HCT116 (cell line): ENCODE results near the gene SESN3. TPM values are rescaled to one million over a fixed set of nuclear protein-coding genes. Genes with fewer than 3 reads are reported as not detected.

Source experiments
- ATAC-seq: fragments of 200-7000 bp; cut with Tn5 transposase; 2 replicates; pipeline ENCODE4 v1.9.1; 2020; ENCODE audit warnings: mild to moderate bottlenecking, moderate library complexity
- BruUV-seq: library from RNA; stranded (reverse); fragments of 400-500 nt; replicated peaks from 2 replicates; lab custom pipeline; 2021; lab: Mats Ljungman, UMichigan
- CTCF ChIA-PET: fragments of 300-600 bp; sonication (Branson Sonifier 250); formaldehyde crosslinking; loops from one replicate; lab custom pipeline; 2021; ENCODE audit warnings: antibody characterized with exemption; lab: Charles Lee
- POLR2A ChIA-PET: fragments of 300-600, 350-600 bp; sonication (Branson Sonifier 250); formaldehyde crosslinking; loops from one replicate; lab custom pipeline; 2021; ENCODE audit warnings: antibody characterized with exemption; lab: Charles Lee
- RAD21 ChIA-PET, 2 experiments: fragments of 300-600 bp; sonication (Branson Sonifier 250); formaldehyde crosslinking; loops; one replicate each; lab custom pipeline; 2023; ENCODE audit warnings: low total read pairs in 2 of 2; ENCODE audit not compliant: uncharacterized antibody in 2 of 2, unreplicated experiment in 2 of 2, low non-redundant PET in 1 of 2; lab: Charles Lee
- DNase-seq: peaks from one replicate; pipeline ENCODE4 v3.0.0-alpha.2; 2010; ENCODE audit warnings: low read depth, low spot score
- H2AFZ ChIP-seq: fragments of 200-600 bp; shearing (Covaris generic), sonication (generic); 2 replicates; pipeline ENCODE4 v1.6.1; 2017; ENCODE audit warnings: low read depth, mixed run types, mixed read lengths, antibody characterized with exemption, low read length; ENCODE audit not compliant: poor library complexity, severe bottlenecking
- H3K27ac ChIP-seq: 2 replicates; pipeline ENCODE4 v1.5.1; 2012; ENCODE audit warnings: low read depth, low read length
- H3K27me3 ChIP-seq: fragments of 200-600 bp; sonication (generic); 2 replicates; pipeline ENCODE4 v1.6.1; 2016; ENCODE audit warnings: mixed run types, low read length, mixed read lengths; ENCODE audit not compliant: insufficient read depth
- H3K36me3 ChIP-seq, 2 experiments: fragments of 200-500 bp in 1 of 2; fragments of 200-600 bp in 1 of 2; sonication (Bioruptor generic) in 1 of 2; sonication (generic) in 1 of 2; 2 replicates each; pipeline versions ENCODE4 v1.5.1 to v1.6.1; 2014 to 2016; ENCODE audit warnings: low read length in 2 of 2, inconsistent platforms in 1 of 2, mixed read lengths in 1 of 2, mixed run types in 1 of 2; ENCODE audit not compliant: insufficient read depth in 2 of 2, control insufficient read depth in 1 of 2
- H3K4me1 ChIP-seq, 2 experiments: fragments of 200-600 bp in 1 of 2; sonication (generic) in 1 of 2; 2 replicates each; pipeline versions ENCODE4 v1.5.1 to v1.6.1; 2012 to 2017; ENCODE audit warnings: low read length in 2 of 2, inconsistent platforms in 1 of 2, mild to moderate bottlenecking in 1 of 2, mixed read lengths in 1 of 2, mixed run types in 1 of 2, moderate library complexity in 1 of 2; ENCODE audit not compliant: insufficient read depth in 2 of 2, control insufficient read depth in 1 of 2
- H3K4me2 ChIP-seq: fragments of 200-600 bp; sonication (generic); 2 replicates; pipeline ENCODE4 v1.6.1; 2017; ENCODE audit warnings: mixed run types, low read length, mixed read lengths
- H3K4me3 ChIP-seq, 2 experiments: fragments of 200-600 bp in 1 of 2; sonication (generic) in 1 of 2; replicated peaks in 1 of 2; 2 replicates each; pipeline ENCODE4 v1.5.1; 2011 to 2016; ENCODE audit warnings: low read length in 2 of 2, control low read depth in 1 of 2, low read depth in 1 of 2, mild to moderate bottlenecking in 1 of 2, mixed read lengths in 1 of 2, mixed run types in 1 of 2
- H3K79me2 ChIP-seq: fragments of 200-600 bp; sonication (generic); 2 replicates; pipeline ENCODE4 v1.6.1; 2017; ENCODE audit warnings: mild to moderate bottlenecking, mixed run types, low read length, moderate library complexity, mixed read lengths; ENCODE audit not compliant: insufficient read depth
- H3K9ac ChIP-seq: fragments of 200-600 bp; sonication (generic); 2 replicates; pipeline ENCODE4 v1.6.1; 2016; ENCODE audit warnings: low read length, mixed read lengths
- H3K9me2 ChIP-seq: fragments of 200-600 bp; sonication (generic), shearing (Covaris generic); 2 replicates; pipeline ENCODE4 v1.6.1; 2017; ENCODE audit warnings: mixed run types, mild to moderate bottlenecking, moderate library complexity; ENCODE audit not compliant: insufficient read depth
- H3K9me3 ChIP-seq, 2 experiments: fragments of 200-500 bp in 1 of 2; fragments of 200-600 bp in 1 of 2; sonication (Bioruptor generic) in 1 of 2; sonication (generic) in 1 of 2; 2 replicates each; pipeline ENCODE4 v1.6.1; 2014 to 2017; ENCODE audit warnings: low read length in 2 of 2, mixed read lengths in 2 of 2, inconsistent platforms in 1 of 2, low read depth in 1 of 2, mild to moderate bottlenecking in 1 of 2, mixed run types in 1 of 2, moderate library complexity in 1 of 2; ENCODE audit not compliant: control insufficient read depth in 1 of 2, insufficient read depth in 1 of 2
- H4K20me1 ChIP-seq: fragments of 200-600 bp; sonication (generic), shearing (Covaris generic); 2 replicates; pipeline ENCODE4 v1.6.1; 2017; ENCODE audit warnings: mixed run types, mild to moderate bottlenecking, moderate library complexity; ENCODE audit not compliant: insufficient read depth
- CBX3 ChIP-seq: IDR thresholded peaks from 2 replicates; pipeline ENCODE4 v1.6.1; 2012; ENCODE audit warnings: low read depth
- CEBPB ChIP-seq: IDR thresholded peaks from 2 replicates; pipeline ENCODE4 v1.6.1; 2012; ENCODE audit warnings: low read depth
- EGR1 ChIP-seq: IDR thresholded peaks from 2 replicates; pipeline ENCODE4 v1.6.1; 2012; ENCODE audit warnings: low read depth
- ELF1 ChIP-seq: IDR thresholded peaks from 2 replicates; pipeline ENCODE4 v1.6.1; 2012; ENCODE audit warnings: low read depth, borderline replicate concordance
- EZH2phosphoT487 ChIP-seq: fragments of 200-600 bp; IDR thresholded peaks from 2 replicates; pipeline ENCODE4 v1.6.1; 2018; ENCODE audit warnings: antibody characterized with exemption, borderline replicate concordance
- FOSL1 ChIP-seq: IDR thresholded peaks from 2 replicates; pipeline ENCODE4 v1.6.1; 2012; ENCODE audit warnings: low read depth
- JUND ChIP-seq: IDR thresholded peaks from 2 replicates; pipeline ENCODE4 v1.6.1; 2012
- POLR2AphosphoS5 ChIP-seq: IDR thresholded peaks from 2 replicates; pipeline ENCODE4 v1.6.1; 2011; ENCODE audit warnings: mild to moderate bottlenecking, low read depth, low read length, moderate library complexity
- SIN3A ChIP-seq: IDR thresholded peaks from 2 replicates; pipeline ENCODE4 v1.6.1; 2012; ENCODE audit warnings: low read depth
- SP1 ChIP-seq: IDR thresholded peaks from 2 replicates; pipeline ENCODE4 v1.6.1; 2012; ENCODE audit warnings: low read depth
- ZFX ChIP-seq: fragments of 450-650 bp; IDR thresholded peaks from 2 replicates; pipeline ENCODE4 v1.6.1; 2017
- ZNF274 ChIP-seq: fragments of 200-500 bp; sonication (Bioruptor generic); IDR thresholded peaks from 2 replicates; pipeline ENCODE4 v1.6.1; 2014; ENCODE audit warnings: mild to moderate bottlenecking, low read depth, low read length, inconsistent platforms
- intact Hi-C: fragments of 100-400 bp; cut with micrococcal nuclease; formaldehyde crosslinking; loops from 2 replicates; pipeline ENCODE4 v1.10.0; 2022
- total RNA-seq: library from RNA; stranded (reverse); gene quantifications from one replicate; pipeline ENCODE4 v1.2.1, GENCODE V29; 2021; ENCODE audit not compliant: unreplicated experiment
- TF ChIP-seq, protein P1 (sequence below): IDR thresholded peaks from 2 replicates; pipeline ENCODE4 v1.6.1; 2012
- TF ChIP-seq, protein P2 (sequence below): IDR thresholded peaks from 2 replicates; pipeline ENCODE4 v1.6.1; 2012; ENCODE audit warnings: low read depth
- TF ChIP-seq, protein P3 (sequence below), 3 experiments: fragments of 200-600 bp in 1 of 3; sonication (generic) in 1 of 3; IDR thresholded peaks in 2 of 3; conservative IDR thresholded peaks in 1 of 3; 2 replicates each; pipeline ENCODE4 v1.5.1; 2012 to 2017; ENCODE audit warnings: low read depth in 2 of 3, low read length in 2 of 3, antibody characterized with exemption in 1 of 3, borderline replicate concordance in 1 of 3, control low read depth in 1 of 3, mild to moderate bottlenecking in 1 of 3, mixed read lengths in 1 of 3, mixed run types in 1 of 3, moderate library complexity in 1 of 3; ENCODE audit not compliant: insufficient read depth in 1 of 3
- TF ChIP-seq, protein P4 (sequence below): IDR thresholded peaks from 2 replicates; pipeline ENCODE4 v1.6.1; 2012
- TF ChIP-seq, protein P5 (sequence below): IDR thresholded peaks from 2 replicates; pipeline ENCODE4 v1.6.1; 2011; ENCODE audit warnings: mild to moderate bottlenecking, low read length, moderate library complexity; ENCODE audit not compliant: insufficient replicate concordance; ENCODE audit errors: extremely low read depth

Gene SESN3
- total RNA-seq, 1 experiment from 2014 or later = 4.2 TPM

DNA sequence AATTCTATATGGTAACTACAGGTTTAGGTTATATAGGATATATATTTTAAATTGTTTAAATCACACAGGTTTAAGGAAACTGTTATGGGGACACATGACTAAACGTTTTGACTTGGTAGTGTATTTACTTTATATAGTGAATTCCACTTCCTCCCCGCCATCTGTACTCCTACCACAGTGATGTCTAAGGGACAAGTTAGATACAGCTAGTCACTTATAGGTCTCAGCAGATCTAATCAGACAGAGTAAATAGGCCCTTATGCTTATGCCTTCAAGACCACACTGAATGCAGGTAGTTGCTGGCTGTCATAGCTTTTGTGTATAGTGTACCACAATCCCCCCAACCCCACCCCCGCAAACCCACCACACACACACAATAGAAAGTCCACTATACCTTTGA is 8.2 kb downstream of the SESN3 start:
- CTCF ChIA-PET = no interaction called here
- ATAC-seq (no peak), DNase-seq (no peak)
- no peak overlapping the region for H3K27ac ChIP-seq
- POLR2A ChIA-PET = no interaction called here
- H4K20me1 ChIP-seq = no peaks in the 10 kb centered on the region
- no TSS peak for BruUV-seq
- H3K4me1 ChIP-seq = no peaks in the 10 kb centered on the region
- H3K4me2 ChIP-seq = no peak overlapping the region
- H3K27me3 ChIP-seq = no peaks in the 10 kb centered on the region
- no peak overlapping the region for H3K9ac ChIP-seq
- RAD21 ChIA-PET = interaction anchor here in 1 of 2 experiments (0.7 kb wide), 1 partner anchor 64 kb away, joined by 4 read pairs; no protein-coding TSS in a partner anchor
- no peaks in the 10 kb centered on the region for H3K79me2 ChIP-seq
- no peaks in the 10 kb centered on the region for H3K9me2 ChIP-seq
- TF ChIP-seq SIN3A = no peak
- no peak for TF ChIP-seq ZNF274
- TF ChIP-seq, protein P1, sequence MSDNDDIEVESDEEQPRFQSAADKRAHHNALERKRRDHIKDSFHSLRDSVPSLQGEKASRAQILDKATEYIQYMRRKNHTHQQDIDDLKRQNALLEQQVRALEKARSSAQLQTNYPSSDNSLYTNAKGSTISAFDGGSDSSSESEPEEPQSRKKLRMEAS = no peak
- TF ChIP-seq, protein P2, sequence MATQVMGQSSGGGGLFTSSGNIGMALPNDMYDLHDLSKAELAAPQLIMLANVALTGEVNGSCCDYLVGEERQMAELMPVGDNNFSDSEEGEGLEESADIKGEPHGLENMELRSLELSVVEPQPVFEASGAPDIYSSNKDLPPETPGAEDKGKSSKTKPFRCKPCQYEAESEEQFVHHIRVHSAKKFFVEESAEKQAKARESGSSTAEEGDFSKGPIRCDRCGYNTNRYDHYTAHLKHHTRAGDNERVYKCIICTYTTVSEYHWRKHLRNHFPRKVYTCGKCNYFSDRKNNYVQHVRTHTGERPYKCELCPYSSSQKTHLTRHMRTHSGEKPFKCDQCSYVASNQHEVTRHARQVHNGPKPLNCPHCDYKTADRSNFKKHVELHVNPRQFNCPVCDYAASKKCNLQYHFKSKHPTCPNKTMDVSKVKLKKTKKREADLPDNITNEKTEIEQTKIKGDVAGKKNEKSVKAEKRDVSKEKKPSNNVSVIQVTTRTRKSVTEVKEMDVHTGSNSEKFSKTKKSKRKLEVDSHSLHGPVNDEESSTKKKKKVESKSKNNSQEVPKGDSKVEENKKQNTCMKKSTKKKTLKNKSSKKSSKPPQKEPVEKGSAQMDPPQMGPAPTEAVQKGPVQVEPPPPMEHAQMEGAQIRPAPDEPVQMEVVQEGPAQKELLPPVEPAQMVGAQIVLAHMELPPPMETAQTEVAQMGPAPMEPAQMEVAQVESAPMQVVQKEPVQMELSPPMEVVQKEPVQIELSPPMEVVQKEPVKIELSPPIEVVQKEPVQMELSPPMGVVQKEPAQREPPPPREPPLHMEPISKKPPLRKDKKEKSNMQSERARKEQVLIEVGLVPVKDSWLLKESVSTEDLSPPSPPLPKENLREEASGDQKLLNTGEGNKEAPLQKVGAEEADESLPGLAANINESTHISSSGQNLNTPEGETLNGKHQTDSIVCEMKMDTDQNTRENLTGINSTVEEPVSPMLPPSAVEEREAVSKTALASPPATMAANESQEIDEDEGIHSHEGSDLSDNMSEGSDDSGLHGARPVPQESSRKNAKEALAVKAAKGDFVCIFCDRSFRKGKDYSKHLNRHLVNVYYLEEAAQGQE = no peak
- TF ChIP-seq JUND = no peak
- TF ChIP-seq, protein P3, sequence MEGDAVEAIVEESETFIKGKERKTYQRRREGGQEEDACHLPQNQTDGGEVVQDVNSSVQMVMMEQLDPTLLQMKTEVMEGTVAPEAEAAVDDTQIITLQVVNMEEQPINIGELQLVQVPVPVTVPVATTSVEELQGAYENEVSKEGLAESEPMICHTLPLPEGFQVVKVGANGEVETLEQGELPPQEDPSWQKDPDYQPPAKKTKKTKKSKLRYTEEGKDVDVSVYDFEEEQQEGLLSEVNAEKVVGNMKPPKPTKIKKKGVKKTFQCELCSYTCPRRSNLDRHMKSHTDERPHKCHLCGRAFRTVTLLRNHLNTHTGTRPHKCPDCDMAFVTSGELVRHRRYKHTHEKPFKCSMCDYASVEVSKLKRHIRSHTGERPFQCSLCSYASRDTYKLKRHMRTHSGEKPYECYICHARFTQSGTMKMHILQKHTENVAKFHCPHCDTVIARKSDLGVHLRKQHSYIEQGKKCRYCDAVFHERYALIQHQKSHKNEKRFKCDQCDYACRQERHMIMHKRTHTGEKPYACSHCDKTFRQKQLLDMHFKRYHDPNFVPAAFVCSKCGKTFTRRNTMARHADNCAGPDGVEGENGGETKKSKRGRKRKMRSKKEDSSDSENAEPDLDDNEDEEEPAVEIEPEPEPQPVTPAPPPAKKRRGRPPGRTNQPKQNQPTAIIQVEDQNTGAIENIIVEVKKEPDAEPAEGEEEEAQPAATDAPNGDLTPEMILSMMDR (IDR thresholded peaks at IDR 0.05 in 2 of 3, conservative IDR thresholded peaks at IDR 0.05 in 1 of 3; ENCODE audit: borderline replicate concordance in 1 of 3, insufficient read depth in 1 of 3, low read depth in 2 of 3, low read length in 2 of 3) = no peak
- TF ChIP-seq, protein P4, sequence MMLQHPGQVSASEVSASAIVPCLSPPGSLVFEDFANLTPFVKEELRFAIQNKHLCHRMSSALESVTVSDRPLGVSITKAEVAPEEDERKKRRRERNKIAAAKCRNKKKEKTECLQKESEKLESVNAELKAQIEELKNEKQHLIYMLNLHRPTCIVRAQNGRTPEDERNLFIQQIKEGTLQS = no peak
- no peak for TF ChIP-seq FOSL1
- TF ChIP-seq CBX3 = no peak
- TF ChIP-seq POLR2AphosphoS5 = no peak
- TF ChIP-seq EZH2phosphoT487 = no peak
- TF ChIP-seq CEBPB = no peak
- no peak for TF ChIP-seq ZFX
- TF ChIP-seq, protein P5, sequence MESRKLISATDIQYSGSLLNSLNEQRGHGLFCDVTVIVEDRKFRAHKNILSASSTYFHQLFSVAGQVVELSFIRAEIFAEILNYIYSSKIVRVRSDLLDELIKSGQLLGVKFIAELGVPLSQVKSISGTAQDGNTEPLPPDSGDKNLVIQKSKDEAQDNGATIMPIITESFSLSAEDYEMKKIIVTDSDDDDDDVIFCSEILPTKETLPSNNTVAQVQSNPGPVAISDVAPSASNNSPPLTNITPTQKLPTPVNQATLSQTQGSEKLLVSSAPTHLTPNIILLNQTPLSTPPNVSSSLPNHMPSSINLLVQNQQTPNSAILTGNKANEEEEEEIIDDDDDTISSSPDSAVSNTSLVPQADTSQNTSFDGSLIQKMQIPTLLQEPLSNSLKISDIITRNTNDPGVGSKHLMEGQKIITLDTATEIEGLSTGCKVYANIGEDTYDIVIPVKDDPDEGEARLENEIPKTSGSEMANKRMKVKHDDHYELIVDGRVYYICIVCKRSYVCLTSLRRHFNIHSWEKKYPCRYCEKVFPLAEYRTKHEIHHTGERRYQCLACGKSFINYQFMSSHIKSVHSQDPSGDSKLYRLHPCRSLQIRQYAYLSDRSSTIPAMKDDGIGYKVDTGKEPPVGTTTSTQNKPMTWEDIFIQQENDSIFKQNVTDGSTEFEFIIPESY = no peak
- TF ChIP-seq ELF1 = no peak
- TF ChIP-seq EGR1 = no peak
- TF ChIP-seq SP1 = no peak
- intact Hi-C loops = no loop called here
- H3K9me3 ChIP-seq = no peaks in the 10 kb centered on the region
- H2AFZ ChIP-seq = no peak overlapping the region
- no peak overlapping the region for H3K4me3 ChIP-seq
- no peaks in the 10 kb centered on the region for H3K36me3 ChIP-seq
